ENCODE measurements around the gene NFIX. TPM values are rescaled to one million over a fixed set of nuclear protein-coding genes. Genes with fewer than 3 reads are reported as not detected.

NFIX gene
- total and polyA plus RNA-seq, 9 of the 15 experiments (the other 6 are each of a cell fraction or from before 2014, with no cell fraction given), result 0.28 to 26.8 (median 5.4) TPM

DNA sequence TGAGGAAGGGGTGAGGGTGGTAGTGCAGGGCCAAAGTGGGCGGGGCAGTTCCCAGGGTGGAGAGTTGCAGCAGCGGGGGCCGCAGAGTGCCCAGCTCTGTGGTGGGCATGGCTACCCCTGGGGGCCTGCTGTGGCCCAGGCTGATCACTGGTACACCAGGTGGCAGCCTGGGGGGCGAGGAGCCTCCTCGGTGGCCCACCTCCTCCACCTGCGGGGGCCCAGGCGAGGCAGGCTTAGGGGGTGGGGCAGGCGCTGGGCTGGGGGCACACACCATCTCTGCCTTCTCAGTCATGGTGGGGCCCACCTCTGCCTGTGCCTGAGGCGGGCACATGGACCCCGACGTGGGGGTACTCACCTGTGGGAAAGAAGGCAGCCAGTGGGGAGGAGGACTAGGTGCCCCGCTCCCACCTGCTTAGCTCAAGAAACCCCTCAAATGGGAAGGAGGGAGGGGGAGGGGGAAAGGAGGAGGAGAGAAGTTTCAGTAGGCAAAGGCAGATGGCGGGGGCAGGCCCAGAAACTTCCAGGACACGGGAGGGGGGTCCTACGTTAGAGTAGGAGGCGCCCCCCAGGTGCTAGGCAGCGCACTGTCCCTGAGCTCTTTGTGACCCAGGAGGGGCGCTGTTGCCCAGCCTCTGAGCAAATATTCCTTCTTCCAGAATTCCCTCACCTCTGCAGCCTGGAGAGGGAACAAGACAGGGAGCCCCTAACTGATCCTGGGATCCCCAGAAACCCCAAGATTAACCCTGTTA lies 105.7 kb downstream of the NFIX start (continued):
- TF ChIP-seq, protein P1, sequence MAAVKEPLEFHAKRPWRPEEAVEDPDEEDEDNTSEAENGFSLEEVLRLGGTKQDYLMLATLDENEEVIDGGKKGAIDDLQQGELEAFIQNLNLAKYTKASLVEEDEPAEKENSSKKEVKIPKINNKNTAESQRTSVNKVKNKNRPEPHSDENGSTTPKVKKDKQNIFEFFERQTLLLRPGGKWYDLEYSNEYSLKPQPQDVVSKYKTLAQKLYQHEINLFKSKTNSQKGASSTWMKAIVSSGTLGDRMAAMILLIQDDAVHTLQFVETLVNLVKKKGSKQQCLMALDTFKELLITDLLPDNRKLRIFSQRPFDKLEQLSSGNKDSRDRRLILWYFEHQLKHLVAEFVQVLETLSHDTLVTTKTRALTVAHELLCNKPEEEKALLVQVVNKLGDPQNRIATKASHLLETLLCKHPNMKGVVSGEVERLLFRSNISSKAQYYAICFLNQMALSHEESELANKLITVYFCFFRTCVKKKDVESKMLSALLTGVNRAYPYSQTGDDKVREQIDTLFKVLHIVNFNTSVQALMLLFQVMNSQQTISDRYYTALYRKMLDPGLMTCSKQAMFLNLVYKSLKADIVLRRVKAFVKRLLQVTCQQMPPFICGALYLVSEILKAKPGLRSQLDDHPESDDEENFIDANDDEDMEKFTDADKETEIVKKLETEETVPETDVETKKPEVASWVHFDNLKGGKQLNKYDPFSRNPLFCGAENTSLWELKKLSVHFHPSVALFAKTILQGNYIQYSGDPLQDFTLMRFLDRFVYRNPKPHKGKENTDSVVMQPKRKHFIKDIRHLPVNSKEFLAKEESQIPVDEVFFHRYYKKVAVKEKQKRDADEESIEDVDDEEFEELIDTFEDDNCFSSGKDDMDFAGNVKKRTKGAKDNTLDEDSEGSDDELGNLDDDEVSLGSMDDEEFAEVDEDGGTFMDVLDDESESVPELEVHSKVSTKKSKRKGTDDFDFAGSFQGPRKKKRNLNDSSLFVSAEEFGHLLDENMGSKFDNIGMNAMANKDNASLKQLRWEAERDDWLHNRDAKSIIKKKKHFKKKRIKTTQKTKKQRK (IDR thresholded peaks at IDR 0.05; ENCODE audit: borderline replicate concordance, low read depth, low read length), result no peak
- TF ChIP-seq CCAR2 (IDR thresholded peaks at IDR 0.05; ENCODE audit: low read depth, low read length) (no peak), ZEB2 (IDR thresholded peaks at IDR 0.05) (no peak), KDM4B (IDR thresholded peaks at IDR 0.05; ENCODE audit: borderline replicate concordance in 2 of 2, low read depth in 1 of 2) (no peak), ELF1 (tag; IDR thresholded peaks at IDR 0.05) (no peak), TARDBP (IDR thresholded peaks at IDR 0.05) (no peak), FOXP1 (CRISPR knock-in tag; IDR thresholded peaks at IDR 0.05) (no peak), RBM39 (optimal IDR thresholded peaks at IDR 0.05; ENCODE audit: low read depth, low read length) (no peak), ZSCAN32 (CRISPR knock-in tag; IDR thresholded peaks at IDR 0.05) (no peak)
- TF ChIP-seq, protein P2, sequence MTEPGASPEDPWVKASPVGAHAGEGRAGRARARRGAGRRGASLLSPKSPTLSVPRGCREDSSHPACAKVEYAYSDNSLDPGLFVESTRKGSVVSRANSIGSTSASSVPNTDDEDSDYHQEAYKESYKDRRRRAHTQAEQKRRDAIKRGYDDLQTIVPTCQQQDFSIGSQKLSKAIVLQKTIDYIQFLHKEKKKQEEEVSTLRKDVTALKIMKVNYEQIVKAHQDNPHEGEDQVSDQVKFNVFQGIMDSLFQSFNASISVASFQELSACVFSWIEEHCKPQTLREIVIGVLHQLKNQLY (CRISPR knock-in tag; conservative IDR thresholded peaks at IDR 0.05), result no peak
- TF ChIP-seq, protein P3, sequence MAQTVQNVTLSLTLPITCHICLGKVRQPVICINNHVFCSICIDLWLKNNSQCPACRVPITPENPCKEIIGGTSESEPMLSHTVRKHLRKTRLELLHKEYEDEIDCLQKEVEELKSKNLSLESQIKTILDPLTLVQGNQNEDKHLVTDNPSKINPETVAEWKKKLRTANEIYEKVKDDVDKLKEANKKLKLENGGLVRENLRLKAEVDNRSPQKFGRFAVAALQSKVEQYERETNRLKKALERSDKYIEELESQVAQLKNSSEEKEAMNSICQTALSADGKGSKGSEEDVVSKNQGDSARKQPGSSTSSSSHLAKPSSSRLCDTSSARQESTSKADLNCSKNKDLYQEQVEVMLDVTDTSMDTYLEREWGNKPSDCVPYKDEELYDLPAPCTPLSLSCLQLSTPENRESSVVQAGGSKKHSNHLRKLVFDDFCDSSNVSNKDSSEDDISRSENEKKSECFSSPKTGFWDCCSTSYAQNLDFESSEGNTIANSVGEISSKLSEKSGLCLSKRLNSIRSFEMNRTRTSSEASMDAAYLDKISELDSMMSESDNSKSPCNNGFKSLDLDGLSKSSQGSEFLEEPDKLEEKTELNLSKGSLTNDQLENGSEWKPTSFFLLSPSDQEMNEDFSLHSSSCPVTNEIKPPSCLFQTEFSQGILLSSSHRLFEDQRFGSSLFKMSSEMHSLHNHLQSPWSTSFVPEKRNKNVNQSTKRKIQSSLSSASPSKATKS (CRISPR knock-in tag; IDR thresholded peaks at IDR 0.05), result no peak
- TF ChIP-seq, protein P4, sequence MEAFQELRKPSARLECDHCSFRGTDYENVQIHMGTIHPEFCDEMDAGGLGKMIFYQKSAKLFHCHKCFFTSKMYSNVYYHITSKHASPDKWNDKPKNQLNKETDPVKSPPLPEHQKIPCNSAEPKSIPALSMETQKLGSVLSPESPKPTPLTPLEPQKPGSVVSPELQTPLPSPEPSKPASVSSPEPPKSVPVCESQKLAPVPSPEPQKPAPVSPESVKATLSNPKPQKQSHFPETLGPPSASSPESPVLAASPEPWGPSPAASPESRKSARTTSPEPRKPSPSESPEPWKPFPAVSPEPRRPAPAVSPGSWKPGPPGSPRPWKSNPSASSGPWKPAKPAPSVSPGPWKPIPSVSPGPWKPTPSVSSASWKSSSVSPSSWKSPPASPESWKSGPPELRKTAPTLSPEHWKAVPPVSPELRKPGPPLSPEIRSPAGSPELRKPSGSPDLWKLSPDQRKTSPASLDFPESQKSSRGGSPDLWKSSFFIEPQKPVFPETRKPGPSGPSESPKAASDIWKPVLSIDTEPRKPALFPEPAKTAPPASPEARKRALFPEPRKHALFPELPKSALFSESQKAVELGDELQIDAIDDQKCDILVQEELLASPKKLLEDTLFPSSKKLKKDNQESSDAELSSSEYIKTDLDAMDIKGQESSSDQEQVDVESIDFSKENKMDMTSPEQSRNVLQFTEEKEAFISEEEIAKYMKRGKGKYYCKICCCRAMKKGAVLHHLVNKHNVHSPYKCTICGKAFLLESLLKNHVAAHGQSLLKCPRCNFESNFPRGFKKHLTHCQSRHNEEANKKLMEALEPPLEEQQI (IDR thresholded peaks at IDR 0.05), result no peak
- TF ChIP-seq, protein P5, sequence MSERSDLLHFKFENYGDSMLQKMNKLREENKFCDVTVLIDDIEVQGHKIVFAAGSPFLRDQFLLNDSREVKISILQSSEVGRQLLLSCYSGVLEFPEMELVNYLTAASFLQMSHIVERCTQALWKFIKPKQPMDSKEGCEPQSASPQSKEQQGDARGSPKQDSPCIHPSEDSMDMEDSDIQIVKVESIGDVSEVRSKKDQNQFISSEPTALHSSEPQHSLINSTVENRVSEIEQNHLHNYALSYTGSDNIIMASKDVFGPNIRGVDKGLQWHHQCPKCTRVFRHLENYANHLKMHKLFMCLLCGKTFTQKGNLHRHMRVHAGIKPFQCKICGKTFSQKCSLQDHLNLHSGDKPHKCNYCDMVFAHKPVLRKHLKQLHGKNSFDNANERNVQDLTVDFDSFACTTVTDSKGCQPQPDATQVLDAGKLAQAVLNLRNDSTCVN (CRISPR knock-in tag; IDR thresholded peaks at IDR 0.05), result no peak
- TF ChIP-seq, protein P6, sequence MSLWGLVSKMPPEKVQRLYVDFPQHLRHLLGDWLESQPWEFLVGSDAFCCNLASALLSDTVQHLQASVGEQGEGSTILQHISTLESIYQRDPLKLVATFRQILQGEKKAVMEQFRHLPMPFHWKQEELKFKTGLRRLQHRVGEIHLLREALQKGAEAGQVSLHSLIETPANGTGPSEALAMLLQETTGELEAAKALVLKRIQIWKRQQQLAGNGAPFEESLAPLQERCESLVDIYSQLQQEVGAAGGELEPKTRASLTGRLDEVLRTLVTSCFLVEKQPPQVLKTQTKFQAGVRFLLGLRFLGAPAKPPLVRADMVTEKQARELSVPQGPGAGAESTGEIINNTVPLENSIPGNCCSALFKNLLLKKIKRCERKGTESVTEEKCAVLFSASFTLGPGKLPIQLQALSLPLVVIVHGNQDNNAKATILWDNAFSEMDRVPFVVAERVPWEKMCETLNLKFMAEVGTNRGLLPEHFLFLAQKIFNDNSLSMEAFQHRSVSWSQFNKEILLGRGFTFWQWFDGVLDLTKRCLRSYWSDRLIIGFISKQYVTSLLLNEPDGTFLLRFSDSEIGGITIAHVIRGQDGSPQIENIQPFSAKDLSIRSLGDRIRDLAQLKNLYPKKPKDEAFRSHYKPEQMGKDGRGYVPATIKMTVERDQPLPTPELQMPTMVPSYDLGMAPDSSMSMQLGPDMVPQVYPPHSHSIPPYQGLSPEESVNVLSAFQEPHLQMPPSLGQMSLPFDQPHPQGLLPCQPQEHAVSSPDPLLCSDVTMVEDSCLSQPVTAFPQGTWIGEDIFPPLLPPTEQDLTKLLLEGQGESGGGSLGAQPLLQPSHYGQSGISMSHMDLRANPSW (CRISPR knock-in tag; IDR thresholded peaks at IDR 0.05), result no peak
